GM04503 (cell line): ENCODE results near the gene IFNL3.
"Not testable (repeated sequence)": the region's sequence is repeated elsewhere in the genome, so short reads cannot be mapped to it uniquely, and the experiment has no call there.

Source experiments
- DNase-seq: peaks from one replicate; pipeline ENCODE4 v3.0.0-alpha.2; 2012; ENCODE audit warnings: low read depth

The IFNL3 gene

DNA sequence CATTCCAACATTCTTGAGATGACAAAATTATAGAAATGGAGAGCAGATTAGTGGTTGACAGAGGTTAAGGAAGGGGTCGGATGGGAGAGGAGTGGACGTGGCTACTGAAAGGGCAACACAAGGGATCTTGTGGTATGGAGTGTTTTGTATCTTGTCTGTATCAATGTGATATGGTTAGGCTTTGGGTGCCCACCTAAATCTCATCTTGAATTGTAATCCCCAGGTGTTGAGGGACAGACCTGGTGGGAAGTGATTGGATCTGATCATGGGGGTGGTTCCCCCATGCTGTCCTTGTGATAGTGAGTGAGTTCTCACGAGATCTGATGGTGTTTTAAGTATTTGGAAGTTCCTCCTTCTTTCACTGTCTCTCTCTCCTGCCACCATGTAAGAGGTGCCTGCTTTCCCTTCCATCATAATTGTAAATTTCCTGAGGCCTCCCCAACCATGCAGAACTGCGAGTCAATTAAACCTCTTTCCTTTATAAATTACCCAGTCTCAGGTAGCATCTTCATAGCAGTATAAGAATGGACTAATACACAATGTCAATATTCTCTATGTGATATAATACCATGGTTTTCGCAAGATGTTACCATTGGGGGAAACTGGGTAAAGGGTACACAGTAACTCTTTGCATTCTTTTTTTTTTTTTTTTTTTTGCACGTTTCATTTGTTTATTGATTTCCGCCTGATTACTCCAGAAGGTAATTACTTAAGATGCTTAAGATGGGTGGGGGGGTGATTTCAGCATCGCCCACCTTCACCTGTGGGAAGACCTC is 8.8 kb upstream of the IFNL3 start:
- no peak for DNase-seq

DNA sequence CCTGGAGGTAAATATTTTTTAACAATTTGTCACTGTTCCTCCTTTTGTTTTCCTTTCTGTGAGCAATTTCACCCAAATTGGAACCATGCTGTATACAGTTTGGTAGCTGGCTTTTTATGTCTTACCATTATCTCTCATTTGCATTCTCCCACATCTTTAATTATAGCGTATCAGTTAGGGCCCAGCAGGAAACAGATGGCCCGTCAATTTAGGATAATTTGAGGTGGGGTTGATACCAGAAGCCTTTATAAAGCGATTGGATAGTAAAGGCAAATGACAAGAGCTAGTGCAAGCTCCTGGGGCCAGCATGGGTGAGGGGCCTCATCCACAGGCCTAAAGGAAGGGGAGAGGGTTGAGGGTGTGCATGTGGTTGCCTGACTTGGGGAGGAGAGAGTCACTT is 7.7 kb upstream of the IFNL3 start:
- no peak for DNase-seq

DNA sequence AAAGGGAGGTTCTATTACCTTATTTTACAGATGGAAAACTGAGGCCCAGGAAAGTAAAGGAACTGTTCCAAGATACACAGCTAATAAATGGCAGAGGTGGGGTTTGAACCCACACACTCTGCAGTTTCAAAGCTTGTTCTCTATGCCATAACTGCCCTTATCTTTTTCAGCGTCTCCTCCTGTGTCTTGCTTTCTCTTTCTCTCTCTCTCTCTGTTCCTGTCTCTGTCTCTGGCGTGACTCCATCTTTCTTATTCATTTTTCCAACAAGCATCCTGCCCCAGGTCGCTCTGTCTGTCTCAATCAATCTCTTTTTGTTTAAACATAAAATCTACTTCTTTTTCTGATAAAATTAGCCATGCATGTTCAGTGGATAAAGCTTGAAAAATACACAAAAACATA is 7.0 kb upstream of the IFNL3 start:
- no peak for DNase-seq

DNA sequence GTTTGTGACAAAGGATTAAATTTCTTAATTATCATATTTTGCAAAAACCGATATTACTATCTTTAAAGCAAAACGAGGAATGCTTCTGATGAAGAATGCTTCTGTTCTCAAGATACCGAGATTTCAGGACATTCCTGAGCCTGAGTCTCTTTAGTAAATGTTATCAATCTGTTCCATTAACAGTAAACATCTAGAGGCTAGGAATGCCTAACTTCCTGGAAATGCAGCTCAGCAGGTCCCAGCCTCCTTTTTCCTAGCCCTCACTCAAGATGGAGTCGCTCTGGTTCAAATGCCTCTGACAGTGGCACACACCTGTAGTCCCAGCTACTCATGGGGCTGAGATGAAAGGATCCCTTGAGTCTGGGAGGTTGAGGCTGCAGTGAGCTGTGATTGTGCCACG is 6.3 kb upstream of the IFNL3 start:
- no peak for DNase-seq

DNA sequence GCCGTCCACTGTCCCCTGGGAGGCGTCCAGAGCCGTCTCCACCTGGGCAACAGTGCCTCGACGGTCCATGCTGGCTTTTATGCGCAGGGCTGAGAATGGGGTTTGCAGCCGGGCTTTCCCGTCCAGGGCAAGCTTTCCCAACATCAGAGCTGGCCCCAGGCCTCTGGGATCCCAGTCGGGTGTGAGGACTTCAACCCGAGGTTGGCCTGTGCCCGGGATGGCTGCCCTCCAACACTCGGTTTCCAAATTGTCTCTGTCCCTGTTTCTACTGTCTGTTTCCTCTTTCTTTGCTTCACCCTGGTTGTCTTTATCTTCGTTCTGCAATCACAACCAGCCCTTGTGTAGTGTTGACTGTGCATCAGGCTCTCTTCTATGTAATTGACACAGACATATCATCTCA is 4.0 kb upstream of the IFNL3 start, which contains the start of gene IFNL4:
IFNL4 (minus strand) TSS at position 51 of the 400 bp plus-strand sequence.
- DNase-seq = no peak

DNA sequence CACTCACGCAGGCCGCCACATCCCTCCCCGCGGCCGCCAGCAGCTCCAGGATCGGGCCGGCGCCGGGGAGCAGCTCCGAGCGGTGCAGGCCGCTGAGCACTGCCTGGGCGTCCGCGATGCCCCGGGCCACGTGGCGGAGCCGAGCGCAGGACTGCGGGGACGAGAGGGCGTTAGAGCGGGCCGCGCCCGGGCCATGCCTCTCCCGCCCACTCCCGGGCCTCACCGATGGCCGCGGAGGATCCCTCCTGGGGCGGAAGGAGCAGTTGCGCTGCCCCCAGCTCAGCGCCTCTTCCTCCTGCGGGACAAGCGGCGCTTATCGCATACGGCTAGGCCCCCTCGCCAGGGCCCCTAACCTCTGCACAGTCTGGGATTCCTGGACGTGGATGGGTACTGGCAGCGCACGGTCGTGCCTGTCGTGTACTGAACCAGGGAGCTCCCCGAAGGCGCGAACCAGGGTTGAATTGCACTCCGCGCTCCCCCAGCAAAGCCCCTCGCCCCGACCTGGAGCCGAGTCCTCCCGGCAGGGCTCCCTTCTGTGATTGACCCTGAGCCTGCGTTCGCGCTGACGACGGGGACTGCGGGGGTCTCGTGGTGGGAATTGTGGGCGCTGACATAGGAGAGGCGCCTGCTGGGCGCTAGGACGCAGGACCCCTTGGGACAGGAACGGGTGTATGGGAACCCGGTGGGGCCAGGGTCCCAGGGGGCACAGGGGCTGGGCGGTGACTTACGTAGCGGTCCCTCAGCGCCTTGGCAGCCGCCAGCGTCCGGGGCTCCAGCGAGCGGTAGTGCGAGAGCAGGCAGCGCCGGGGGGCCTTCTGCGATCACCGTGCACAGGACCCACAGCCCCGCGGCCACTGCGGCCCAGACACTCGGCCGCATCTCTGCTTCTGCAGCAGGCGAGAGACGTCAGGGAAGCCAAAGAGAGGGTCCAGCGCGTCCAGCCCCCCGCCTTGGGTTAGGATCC is 3.2 kb upstream of the IFNL3 start:
- no peak for DNase-seq

DNA sequence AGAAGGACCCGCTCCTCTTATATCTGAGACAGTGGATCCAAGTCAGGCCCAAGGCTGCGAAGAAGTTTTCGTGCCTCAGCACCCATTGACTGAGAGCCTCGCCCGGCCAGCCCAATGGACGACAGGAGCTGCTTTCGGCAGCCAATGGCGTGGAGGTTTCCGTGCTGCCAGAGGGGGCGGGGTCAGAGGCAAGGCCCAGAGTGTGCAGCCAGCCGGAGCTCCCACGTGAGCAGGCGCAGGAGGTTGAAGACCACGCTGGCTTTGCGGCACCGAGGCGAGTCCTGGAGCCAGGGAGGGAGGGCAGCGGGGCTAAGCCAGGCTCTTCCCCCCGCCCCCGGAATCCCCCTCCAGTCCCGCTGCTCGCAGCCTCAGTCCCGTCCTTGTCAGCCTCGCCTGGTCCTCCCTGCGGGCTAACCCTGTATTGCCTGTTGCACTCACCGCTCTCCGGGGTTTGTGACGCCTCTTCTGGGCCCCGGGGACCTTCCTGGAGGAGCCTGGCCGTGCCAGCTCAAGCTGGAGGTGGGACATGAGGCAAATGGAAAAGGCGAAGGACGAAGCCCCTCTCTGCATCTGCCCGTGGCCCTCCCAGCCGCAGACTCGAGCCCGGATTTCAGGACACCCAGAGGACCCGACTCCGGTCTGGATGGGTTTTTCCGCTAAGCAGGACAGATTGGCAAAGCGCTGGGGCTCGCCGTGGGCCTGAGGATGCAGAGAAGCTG is 2.3 kb upstream of the IFNL3 start:
- no peak for DNase-seq

DNA sequence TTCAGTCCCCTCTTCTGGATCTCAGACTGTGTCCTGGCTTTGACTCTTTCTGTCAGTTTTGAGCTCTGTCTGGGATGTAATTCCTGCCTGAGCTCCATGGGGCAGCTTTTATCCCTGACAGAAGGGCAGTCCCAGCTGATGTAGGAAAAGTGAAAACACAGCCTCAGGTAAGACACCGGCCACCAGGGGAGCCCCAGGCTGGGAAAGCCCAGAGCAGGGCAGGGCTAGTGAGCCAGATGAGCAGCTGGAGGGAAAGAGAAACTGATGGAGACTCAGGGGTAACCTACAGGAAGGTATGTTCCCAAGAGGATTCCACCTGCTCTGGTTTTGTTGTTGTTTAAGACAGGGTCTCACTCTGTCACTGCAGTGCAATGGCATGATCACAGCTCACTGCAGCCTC is 360 bp upstream of the IFNL3 start:
- not testable (repeated sequence) for DNase-seq

DNA sequence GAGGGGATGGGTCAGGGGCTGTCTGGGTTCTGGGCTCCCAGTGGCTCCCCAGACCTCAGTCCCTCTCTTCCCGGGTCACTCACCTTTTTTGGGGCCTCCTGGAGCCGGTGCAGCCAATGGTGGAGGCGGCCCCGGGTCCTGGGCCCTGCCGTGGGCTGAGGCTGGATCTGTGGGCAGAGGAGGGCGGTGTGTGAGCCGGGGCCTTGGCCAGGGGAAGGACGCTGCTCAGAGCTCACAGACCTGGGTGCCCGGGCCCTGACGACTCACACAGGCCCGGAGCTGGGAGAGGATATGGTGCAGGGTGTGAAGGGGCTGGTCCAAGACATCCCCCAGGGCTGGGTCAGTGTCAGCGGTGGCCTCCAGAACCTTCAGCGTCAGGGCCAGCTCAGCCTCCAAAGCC is 1.1 kb downstream of the IFNL3 start:
- not testable (repeated sequence) for DNase-seq

DNA sequence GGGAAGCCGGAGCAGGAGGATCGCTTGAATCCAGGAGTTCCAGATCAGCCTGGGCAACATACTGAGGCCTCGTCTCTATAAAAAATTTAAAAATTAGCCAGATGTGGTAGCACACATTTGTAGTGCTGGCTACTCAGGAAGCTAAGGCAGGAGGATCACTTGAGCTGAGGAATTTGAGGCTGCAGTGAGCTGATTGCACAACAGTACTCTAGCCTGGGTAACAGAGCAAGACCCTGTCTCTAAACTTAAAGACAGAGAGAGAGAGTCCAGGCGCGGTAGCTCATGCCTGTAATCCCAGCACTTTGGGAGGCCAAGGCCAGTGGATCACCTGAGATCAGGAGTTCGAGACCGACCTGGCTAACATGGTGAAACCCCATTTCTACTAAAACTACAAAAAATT is 4.4 kb downstream of the IFNL3 start:
- no peak for DNase-seq

DNA sequence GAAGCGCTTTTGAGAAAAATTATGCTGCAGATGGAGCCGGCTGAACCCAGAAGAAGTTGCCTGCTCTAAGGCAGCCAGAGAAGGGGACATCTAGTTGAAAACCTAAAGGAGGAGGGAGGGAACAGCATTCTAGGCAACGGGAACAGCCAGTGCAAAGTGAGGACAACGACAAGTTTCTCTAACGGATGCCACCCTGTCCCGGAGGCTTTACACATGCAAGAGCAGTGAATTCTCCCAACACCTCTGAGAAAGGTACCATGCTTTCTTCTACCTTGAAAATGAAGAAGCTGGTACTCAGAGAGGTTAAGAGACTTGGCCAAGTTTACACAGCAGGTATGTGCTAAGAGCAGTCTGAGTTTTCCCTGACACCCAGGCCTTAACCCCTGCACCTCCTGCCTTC is 5.9 kb downstream of the IFNL3 start:
- DNase-seq = no peak

DNA sequence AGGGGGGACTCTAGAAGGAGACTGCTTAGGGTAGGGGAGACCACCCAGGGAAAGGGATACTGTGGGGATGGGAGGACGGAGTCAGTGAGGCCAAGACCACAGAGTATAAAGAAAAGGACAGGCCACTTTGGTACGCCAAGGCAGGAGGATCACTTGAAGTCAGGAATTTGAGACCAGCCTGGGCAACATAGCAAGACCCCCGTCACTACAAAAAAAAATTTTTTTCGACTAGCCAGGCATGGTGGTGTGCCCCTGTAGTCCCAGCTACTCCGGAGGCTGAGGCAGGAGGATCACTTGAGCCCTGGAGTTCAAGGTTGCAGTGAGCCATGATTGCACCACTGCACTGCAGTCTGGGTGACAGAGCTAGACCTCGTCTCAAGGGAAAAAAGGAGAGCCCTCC is 6.6 kb downstream of the IFNL3 start:
- DNase-seq = no peak

DNA sequence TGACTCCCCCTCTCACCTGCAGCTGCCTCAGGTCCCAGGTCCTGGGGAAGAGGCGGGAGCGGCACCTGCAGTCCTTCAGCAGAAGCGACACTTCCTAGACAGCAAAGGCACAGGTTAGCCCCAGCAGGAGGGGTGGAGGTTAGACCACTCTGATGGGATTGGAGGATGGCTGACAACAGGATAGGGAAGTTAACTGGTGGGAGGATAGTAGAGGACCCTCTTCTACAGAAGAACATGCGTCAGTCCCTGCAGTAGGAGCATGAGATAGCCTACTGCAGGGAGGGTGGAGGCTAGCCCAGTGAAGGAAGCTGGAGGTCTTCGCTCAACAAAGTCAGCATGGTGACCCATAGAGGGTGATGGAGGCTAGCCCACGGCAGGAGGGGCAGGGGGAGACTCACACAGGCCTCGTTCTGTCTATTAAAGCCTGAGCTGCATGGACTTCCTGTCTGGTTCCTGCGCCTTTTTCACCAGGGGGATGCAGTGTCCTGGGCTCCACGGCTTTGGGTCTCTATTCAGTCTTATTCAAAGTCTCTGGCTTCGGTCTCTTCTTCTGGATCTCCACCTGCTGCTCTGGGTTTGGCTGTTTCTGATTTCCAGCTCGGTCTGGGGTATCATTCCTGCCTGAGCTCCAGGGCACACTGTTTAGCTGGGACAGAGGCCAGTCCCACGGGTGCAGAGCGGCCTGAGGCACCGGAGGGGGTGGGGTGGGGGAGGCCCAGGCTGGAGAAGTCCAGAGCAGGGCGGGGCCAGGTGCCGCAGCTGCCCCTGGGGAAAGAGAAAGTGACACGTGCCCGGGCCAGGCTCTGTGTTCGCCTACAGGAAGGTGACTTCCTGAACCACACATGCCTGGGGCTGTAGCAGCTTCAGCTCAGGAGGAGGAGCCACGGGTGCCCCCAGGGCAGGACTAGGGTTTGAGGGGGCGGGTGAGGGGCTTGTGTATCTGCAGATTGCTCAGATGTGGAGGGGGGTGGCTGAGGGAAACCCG is 7.3 kb downstream of the IFNL3 start:
- DNase-seq = no peak

DNA sequence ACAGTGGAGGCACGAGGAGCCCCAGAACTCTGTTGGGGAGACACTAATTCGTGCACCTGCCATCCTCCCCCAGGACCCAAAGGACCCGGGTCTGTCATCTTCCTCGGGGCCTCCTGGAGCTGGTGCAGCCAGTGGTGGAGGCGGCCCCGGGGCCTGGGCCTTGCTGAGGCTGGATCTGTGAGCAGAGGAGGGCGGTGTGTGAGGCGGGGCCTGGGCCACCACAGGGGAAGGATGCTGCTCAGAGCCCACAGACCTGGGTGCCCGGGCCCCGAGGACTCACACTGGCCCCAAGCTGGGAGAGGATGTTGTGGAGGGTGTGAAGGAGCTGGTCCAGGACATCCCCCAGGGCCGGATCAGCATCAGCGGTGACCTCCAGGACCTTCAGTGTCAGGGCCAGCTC is 8.3 kb downstream of the IFNL3 start:
- DNase-seq = no peak

DNA sequence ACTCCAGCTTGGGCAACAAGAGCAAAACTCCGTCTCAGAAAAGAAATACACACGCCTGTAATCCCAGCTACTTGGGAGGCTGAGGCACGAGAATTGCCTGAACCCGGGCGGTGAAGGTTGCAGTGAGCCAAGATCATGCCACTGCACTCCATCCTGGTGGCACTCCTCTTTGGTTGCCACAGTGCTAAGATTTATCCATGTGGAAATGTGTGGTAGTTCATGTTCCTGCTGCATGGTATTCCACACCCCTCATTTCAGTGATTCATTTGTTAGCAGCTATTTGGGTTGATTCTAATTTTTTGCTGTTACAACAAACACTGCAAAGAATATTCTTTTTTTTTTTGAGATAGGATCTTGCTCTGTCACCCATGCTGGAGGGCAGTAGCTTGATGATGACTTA is 12.1 kb downstream of the IFNL3 start:
- no peak for DNase-seq

DNA sequence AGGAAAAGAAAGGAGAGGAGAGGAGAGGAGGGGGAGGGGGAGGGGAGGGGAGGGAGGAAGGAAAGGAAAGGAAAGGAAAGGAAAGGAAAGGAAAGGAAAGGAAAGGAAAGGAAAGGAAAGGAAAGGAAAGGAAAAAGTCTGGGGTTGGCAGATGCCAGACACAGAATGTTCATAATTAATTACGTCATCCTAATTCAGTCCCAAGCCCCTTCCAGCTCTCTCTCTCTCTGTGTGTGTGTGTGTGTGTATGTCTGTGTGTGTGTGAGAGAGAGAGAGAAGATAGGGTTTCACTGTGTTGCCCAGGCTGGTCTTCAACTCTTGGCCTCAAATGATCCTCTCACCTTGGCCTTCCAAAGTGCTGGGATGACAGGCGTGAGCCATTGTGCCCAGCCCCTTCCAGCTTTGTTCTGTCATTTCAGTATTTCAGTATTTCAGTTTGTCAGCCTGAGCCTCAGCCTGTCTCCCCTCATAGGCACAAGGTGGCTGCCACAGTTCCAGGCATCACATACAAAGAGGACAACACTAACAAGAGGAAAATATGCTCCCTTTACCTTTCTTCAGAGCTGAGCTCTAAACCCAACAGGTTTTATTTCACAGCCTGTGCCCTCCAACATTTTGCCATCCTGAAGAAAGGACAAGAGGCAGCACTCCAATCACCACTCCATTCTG is 14.6 kb downstream of the IFNL3 start:
- no peak for DNase-seq

DNA sequence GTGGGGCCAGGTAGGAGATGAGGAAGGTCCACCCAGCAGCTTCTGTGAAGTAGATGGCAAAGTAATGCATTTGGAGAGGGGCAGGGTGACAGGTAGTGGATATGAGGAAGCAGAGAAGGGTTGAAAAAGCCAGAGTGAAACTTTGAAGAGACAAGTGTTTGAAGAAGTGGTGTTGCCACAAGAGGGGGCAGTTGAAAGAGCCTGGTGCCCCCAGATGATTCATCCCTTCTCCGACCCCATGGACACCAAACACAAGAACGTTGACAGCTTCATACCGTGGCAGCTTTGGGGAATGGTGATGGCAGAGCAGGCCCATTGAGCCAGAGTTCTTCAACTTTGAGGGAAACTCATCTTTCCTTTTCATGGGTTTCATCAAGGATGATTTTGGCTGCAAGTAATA is 19.9 kb downstream of the IFNL3 start:
- DNase-seq = no peak

DNA sequence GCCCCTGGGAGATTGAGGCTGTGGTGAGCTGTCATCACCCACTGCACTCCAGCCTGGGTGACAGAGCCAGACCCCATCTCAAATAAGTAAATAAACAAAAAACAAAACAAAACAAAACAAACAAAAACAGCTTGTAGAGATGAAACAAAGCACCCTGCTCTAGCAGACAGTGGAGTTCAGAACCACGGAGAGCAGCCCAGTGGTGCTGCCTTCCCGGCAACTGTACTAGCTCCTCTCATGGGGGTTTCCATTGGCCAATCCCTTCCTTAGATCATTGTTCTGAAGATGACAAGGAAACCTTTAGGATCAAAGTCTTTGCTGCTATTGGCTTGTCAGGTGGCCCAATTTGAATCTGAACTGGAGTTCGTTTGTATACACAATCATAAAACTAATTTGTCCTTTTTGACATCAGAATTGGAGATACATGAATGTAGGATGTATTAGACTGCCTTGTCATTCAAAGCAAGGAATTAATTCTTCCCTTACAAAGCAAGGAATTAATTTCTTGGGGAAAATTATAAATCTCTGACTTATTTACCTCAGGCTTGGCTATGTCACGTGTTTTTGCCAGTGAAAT is 21.0 kb downstream of the IFNL3 start:
- DNase-seq = no peak

DNA sequence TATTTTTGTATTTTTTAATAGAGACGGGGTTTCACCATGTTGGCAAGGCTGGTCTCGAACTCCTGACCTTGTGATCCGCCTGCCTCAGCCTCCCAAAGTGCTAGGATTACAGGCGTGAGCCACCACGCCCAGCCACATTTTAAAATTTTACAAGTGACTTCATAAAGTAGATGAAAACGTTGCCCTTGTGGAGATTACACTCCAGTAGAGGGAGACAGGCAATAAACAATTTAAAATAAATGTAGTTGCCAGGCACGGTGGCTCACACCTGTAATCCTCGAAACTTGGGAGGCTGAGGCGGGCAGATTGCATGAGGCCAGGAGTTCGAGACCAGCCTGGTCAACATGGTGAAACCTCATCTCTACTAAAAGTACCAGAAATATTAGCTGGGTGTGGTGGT is 25.7 kb downstream of the IFNL3 start:
- DNase-seq = not testable (repeated sequence)

DNA sequence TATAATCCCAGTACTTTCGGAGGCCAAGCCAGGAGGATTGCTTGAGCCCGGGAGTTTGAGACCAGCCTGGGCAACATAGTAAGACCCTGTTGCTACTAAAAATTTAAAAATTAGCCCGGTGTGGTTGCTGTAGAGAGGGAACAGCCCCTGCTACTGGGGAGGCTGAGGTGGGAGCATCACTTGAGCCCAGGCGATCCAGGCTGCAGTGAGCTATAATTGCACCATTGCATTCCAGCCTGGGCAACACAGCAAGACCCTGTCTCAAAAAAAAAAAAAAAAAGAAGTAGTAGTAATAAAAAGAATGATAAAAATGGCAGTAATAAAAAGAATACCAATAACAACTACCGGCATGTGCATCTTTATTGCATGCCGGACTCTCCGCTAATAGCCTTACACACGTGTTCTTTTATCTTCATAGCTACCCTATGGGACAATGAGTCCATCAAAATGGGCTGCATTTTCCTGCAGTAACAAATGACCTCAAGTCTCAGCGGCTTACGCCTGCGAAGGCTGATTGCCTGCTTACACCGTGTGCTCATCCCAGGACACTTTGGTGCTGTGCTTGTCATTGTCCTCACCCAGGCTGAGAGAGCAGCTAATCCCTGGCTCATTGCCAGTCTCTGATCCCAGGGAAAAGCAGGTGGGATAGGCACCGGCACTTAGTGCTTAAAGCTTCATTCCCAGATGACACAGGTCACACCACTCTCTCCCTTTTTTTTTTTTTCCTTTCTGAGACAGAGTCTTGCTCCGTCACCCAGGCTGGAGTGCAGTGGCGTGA is 26.4 kb downstream of the IFNL3 start:
- DNase-seq = no peak
